Hepatocyte (in vitro differentiated cells): ENCODE results near the gene ZGPAT. TPM values are rescaled to one million over a fixed set of nuclear protein-coding genes. Genes with fewer than 3 reads are reported as not detected.

Experiments used
- DNase-seq: peaks from one replicate; pipeline ENCODE4 v3.0.0-alpha.2; 2016; ENCODE audit warnings: low spot score
- H2AFZ ChIP-seq: fragments of 200-600 bp; sonication (generic); 2 replicates; pipeline ENCODE4 v1.6.0; 2016; ENCODE audit warnings: antibody characterized with exemption, mild to moderate bottlenecking
- H3K27ac ChIP-seq: fragments of 200-600 bp; sonication (generic); 2 replicates; pipeline ENCODE4 v1.5.1; 2016; ENCODE audit warnings: mild to moderate bottlenecking
- H3K27me3 ChIP-seq: fragments of 200-600 bp; sonication (generic); 2 replicates; pipeline ENCODE4 v1.6.1; 2016
- H3K36me3 ChIP-seq: fragments of 200-600 bp; sonication (generic); replicated peaks from 2 replicates; pipeline ENCODE4 v1.5.1; 2016; ENCODE audit warnings: low read depth; ENCODE audit not compliant: insufficient read depth
- H3K4me1 ChIP-seq: fragments of 200-600 bp; sonication (generic); 2 replicates; pipeline ENCODE4 v1.5.1; 2016; ENCODE audit warnings: mild to moderate bottlenecking, moderate library complexity; ENCODE audit not compliant: insufficient read depth
- H3K4me2 ChIP-seq: fragments of 200-600 bp; sonication (generic); 2 replicates; pipeline ENCODE4 v1.6.0; 2016
- H3K4me3 ChIP-seq: fragments of 200-600 bp; sonication (generic); 2 replicates; pipeline ENCODE4 v1.5.1; 2016; ENCODE audit warnings: mild to moderate bottlenecking
- H3K79me2 ChIP-seq: fragments of 200-600 bp; sonication (generic); 2 replicates; pipeline ENCODE4 v1.6.0; 2017; ENCODE audit warnings: mild to moderate bottlenecking
- H3K9me2 ChIP-seq: fragments of 200-600 bp; sonication (generic); replicated peaks from 2 replicates; pipeline ENCODE4 v1.6.0; 2017; ENCODE audit warnings: mild to moderate bottlenecking; ENCODE audit not compliant: insufficient read depth
- H3K9me3 ChIP-seq: fragments of 200-600 bp; sonication (generic); 2 replicates; pipeline ENCODE4 v1.5.1; 2016; ENCODE audit warnings: low read depth, mild to moderate bottlenecking
- H4K20me1 ChIP-seq: fragments of 200-600 bp; sonication (generic); 2 replicates; pipeline ENCODE4 v1.6.0; 2016; ENCODE audit warnings: mild to moderate bottlenecking; ENCODE audit not compliant: insufficient read depth, poor library complexity, severe bottlenecking
- EZH2 ChIP-seq: fragments of 200-600 bp; sonication (generic); IDR thresholded peaks from 2 replicates; pipeline ENCODE4 v1.6.1; 2016; ENCODE audit warnings: antibody characterized with exemption, mild to moderate bottlenecking, borderline replicate concordance
- EZH2phosphoT487 ChIP-seq: fragments of 200-600 bp; sonication (generic); IDR thresholded peaks from one replicate; pipeline ENCODE4 v1.6.1; 2018; ENCODE audit warnings: antibody characterized with exemption, mild to moderate bottlenecking, low read depth, moderate library complexity; ENCODE audit not compliant: unreplicated experiment, severe bottlenecking
- WGBS: methylation state at CpG from one replicate; pipeline ENCODE4 v1.1.6; 2016; ENCODE audit warnings: low lambda C conversion rate; ENCODE audit errors: missing lambda C conversion rate; 5-methylcytosine and 5-hydroxymethylcytosine counted together
- polyA plus RNA-seq: library from polyadenylated mRNA; unstranded; fragments of >200 nt; fragmentation: Nextera tagmentation; extraction: Ambion mirVana; gene quantifications from 2 replicates; pipeline ENCODE4 v1.2.1, GENCODE V29; 2016
- total RNA-seq: library from RNA; depleted of rRNA; stranded (reverse); fragments of >200 nt; gene quantifications from 2 replicates; pipeline ENCODE4 v1.2.3, GENCODE V29; 2014
- TF ChIP-seq, protein P1 (sequence below): fragments of 200-600 bp; sonication (generic); IDR thresholded peaks from 2 replicates; pipeline ENCODE4 v1.5.1; 2016; ENCODE audit warnings: antibody characterized with exemption, mild to moderate bottlenecking; ENCODE audit not compliant: poor library complexity

The ZGPAT gene
- total and polyA plus RNA-seq, 2 experiments from 2014 or later, result 18.6 to 41.7 TPM

DNA sequence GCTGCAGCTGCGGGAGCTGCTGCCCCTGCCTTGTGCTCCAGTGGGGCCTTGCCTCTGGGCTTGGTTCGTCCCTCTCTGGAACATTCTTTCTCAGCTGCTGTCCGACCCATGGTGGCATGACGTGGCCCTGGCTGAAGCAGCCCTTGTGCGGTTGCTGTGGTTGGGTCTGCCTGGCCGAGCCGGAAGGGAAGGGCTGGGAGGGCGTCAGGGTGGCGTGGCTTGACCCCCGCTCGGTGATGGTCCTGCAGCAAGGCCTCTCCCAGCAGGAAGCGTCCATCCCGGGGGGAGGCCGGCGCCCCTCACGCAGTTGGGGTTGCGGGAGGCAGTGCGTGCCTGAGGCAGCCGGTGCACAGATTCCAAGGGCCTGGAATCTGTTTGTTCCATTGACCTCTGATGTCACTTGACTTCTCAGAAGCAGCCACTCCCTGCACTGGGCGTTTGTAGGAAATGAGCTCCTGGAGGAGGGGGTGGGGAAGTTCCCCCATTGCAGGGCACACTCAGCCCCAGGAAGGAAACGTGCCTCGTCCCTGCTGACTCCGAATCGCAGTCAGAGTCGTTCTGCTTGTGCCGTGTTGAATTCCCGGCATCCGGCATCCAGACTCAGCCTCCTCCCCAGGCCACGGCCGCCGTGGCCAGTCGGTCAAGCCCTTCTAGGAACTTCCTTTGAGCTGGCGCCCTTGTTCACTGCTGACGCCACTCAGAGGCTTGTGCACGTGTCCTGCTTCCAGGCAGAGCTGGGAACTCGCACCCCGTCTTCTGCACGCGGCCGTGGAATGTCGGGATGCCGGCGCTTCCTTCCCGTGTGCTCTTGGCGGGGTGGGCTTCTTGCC, 21.1 kb upstream of the ZGPAT start:
- TF ChIP-seq, protein P1, sequence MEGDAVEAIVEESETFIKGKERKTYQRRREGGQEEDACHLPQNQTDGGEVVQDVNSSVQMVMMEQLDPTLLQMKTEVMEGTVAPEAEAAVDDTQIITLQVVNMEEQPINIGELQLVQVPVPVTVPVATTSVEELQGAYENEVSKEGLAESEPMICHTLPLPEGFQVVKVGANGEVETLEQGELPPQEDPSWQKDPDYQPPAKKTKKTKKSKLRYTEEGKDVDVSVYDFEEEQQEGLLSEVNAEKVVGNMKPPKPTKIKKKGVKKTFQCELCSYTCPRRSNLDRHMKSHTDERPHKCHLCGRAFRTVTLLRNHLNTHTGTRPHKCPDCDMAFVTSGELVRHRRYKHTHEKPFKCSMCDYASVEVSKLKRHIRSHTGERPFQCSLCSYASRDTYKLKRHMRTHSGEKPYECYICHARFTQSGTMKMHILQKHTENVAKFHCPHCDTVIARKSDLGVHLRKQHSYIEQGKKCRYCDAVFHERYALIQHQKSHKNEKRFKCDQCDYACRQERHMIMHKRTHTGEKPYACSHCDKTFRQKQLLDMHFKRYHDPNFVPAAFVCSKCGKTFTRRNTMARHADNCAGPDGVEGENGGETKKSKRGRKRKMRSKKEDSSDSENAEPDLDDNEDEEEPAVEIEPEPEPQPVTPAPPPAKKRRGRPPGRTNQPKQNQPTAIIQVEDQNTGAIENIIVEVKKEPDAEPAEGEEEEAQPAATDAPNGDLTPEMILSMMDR, result no peak
- TF ChIP-seq EZH2 (no peak), EZH2phosphoT487 (no peak)

DNA sequence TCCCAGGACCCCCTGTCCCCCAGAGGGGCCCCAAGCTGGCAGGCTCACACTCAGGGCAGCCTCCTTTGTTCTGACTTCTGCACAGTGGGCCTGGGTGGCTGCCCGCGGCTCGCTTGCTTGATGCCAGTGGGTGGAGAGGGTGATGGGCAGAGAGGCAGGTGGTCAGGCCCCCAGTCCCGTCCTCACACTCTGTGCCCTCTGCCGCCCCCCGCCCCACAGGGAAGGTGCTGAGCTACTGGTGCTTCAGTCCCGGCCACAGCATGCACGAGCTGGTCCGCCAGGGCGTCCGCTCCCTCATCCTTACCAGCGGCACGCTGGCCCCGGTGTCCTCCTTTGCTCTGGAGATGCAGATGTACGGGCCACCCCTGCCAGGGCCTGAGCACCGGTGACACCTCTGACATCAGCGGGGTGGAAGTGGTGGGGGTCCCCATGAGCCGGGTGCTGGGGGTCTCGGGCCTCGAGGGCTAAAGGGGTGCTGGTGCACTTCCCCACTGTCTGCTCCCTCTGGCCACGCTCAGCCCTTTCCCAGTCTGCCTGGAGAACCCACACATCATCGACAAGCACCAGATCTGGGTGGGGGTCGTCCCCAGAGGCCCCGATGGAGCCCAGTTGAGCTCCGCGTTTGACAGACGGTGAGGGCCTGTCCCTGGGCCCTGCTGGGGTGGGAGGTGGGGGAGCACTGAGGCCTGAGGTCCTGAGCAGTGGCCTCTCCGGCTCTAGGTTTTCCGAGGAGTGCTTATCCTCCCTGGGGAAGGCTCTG, 20.2 kb upstream of the ZGPAT start:
- Histone ChIP-seq H3K9me2 (no peaks in the 10 kb centered on the region), H3K36me3 (no peaks in the 10 kb centered on the region), H3K79me2 (no peaks in the 10 kb centered on the region), H3K4me3 (no peak overlapping the region), H3K27ac (no peak overlapping the region), H3K4me2 (no peak overlapping the region), H3K4me1 (peaks cover 3% of the 10 kb centered on the region), H4K20me1 (no peaks in the 10 kb centered on the region), H3K27me3 (no peaks in the 10 kb centered on the region), H3K9me3 (no peaks in the 10 kb centered on the region), H2AFZ (no peak overlapping the region)
- TF ChIP-seq EZH2phosphoT487 (no peak), EZH2 (no peak)
- TF ChIP-seq, protein P1, result no peak
- DNase-seq, result no peak
- 93% methylated on average over 23 of the region's 29 CpGs for WGBS

More for the DNA sequence above, 21.1 kb upstream of the ZGPAT start:
- H3K4me1 ChIP-seq, result peaks cover 11% of the 10 kb centered on the region
- no peaks in the 10 kb centered on the region for H3K9me3 ChIP-seq
- H2AFZ ChIP-seq, result no peak overlapping the region
- DNase-seq, result peak; percentile 60
- no peaks in the 10 kb centered on the region for H3K79me2 ChIP-seq
- peak overlapping the region; percentile 60 for H3K27ac ChIP-seq
- no peaks in the 10 kb centered on the region for H3K36me3 ChIP-seq
- no peak overlapping the region for H3K4me2 ChIP-seq
- H4K20me1 ChIP-seq, result no peaks in the 10 kb centered on the region
- H3K9me2 ChIP-seq, result no peaks in the 10 kb centered on the region
- H3K27me3 ChIP-seq, result no peaks in the 10 kb centered on the region
- H3K4me3 ChIP-seq, result no peak overlapping the region
- 81% methylated on average over 43 of the region's 45 CpGs for WGBS

DNA sequence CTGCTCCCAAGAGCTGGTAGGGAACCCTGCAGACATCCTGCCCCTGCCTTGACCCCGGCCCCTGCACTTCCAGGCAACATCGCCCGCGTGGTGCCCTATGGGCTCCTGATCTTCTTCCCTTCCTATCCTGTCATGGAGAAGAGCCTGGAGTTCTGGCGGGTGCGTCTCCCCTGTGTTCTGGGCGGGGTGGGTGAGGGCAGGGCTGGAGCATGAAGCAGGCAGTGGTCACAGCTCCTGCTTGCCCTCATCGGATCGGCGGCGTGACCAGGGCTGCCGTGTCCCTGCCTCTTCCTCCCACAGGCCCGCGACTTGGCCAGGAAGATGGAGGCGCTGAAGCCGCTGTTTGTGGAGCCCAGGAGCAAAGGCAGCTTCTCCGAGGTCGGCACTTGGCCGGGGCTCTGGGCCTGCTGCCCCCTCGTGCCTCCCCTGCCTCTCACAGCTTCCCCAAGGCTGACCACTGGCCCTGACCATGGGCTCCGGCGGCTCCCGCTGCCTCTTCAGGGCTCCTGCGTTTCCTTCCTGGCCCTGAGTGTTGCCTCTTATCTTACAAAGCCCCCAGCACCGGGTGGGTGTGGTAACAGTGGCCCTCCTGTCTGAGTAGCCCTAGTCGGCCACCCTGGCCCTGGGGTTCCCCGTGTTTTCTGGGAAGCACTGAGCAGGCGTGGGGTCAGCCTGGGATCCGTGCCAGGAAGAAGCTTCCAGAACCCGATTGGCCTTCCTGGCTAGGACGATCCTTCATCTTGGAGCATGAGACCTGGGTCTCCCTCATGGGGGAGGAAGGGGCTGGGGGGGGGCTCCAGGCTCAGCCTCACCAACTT, 19.4 kb upstream of the ZGPAT start:
- H3K27me3 ChIP-seq, result no peaks in the 10 kb centered on the region
- H3K4me2 ChIP-seq, result no peak overlapping the region
- no peaks in the 10 kb centered on the region for H3K4me1 ChIP-seq
- no peaks in the 10 kb centered on the region for H3K9me3 ChIP-seq
- H3K9me2 ChIP-seq, result no peaks in the 10 kb centered on the region
- TF ChIP-seq, protein P1, result no peak
- TF ChIP-seq EZH2, result no peak
- no peak for TF ChIP-seq EZH2phosphoT487
- H2AFZ ChIP-seq, result no peak overlapping the region
- no peaks in the 10 kb centered on the region for H3K79me2 ChIP-seq
- no peaks in the 10 kb centered on the region for H3K36me3 ChIP-seq
- H4K20me1 ChIP-seq, result no peaks in the 10 kb centered on the region
- WGBS, result 93% methylated on average over 31 of the region's 31 CpGs
- no peak for DNase-seq
- no peak overlapping the region for H3K4me3 ChIP-seq
- no peak overlapping the region for H3K27ac ChIP-seq
